ENCODE data around the gene UQCC3. TPM values are rescaled to one million over a fixed set of nuclear protein-coding genes. Genes with fewer than 3 reads are reported as not detected.

Gene UQCC3
- total and polyA plus RNA-seq, 9 of the 15 experiments (the other 6 are each of a cell fraction or from before 2014, with no cell fraction given) = 3.3 to 44.3 (median 8.0) TPM

GRCh38 chr11:62678770-62679696, 7.6 kb downstream of the UQCC3 start, which contains the start of gene UBXN1:
UBXN1 (minus strand) TSS chr11:62679073; CDS start chr11:62678923, 150 bp downstream.
- H3K9me3 ChIP-seq (replicated peaks; ENCODE audit: control insufficient read depth, insufficient read depth, low read depth, low read length) = no peaks in the 10 kb centered on the region
- H3K27ac ChIP-seq (ENCODE audit: extremely low read depth, low read depth, low read length) = peak within 1 kb of the TSS; percentile 80
- H3K9ac ChIP-seq (ENCODE audit: insufficient read depth in 1 of 2, low read depth in 2 of 2, low read length in 2 of 2) = peak within 1 kb of the TSS; percentile 85 to 99
- CTCF ChIA-PET (ENCODE audit: low intra/inter-chr PET ratio) = no interaction called here
- peak within 1 kb of the TSS; percentile 81 for H3K4me3 ChIP-seq
- POLR2A ChIA-PET = interaction anchor here (0.6 to 2.9 kb wide), 9 partner anchors 11 to 162 kb away, joined by 3 to 27 read pairs (median 3); partner anchors contain the start of genes BSCL2, C11orf98, CSKMT and EEF1G
- 7% methylated on average over 55 of the region's 55 CpGs for WGBS (ENCODE audit: insufficient coverage, low coverage, missing lambda C conversion rate)
- peaks cover 25 to 43% of the 10 kb centered on the region in 2 experiments; a peak in 4 of 5 replicates for H3K4me1 ChIP-seq (replicated peaks in 1 of 2; ENCODE audit: control insufficient read depth in 2 of 2, insufficient read depth in 2 of 2, low read length in 2 of 2)
- TSS peak; percentile 54 for BruUV-seq (replicated peaks)
- intact Hi-C loops (cut with micrococcal nuclease) = no loop called here
- peaks cover 37% of the 10 kb centered on the region for H3K36me3 ChIP-seq (ENCODE audit: control insufficient read depth, insufficient read depth, low read length)
- H2AFZ ChIP-seq (ENCODE audit: low read depth, low read length) = peak within 1 kb of the TSS; percentile 99
- H3K4me2 ChIP-seq (ENCODE audit: insufficient read depth, low read length) = peak within 1 kb of the TSS; percentile 83
- H3K79me2 ChIP-seq (ENCODE audit: control insufficient read depth, insufficient read depth, low read length) = peaks cover 39% of the 10 kb centered on the region
- H3K9me1 ChIP-seq (ENCODE audit: control insufficient read depth, insufficient read depth, low read length) = no peaks in the 10 kb centered on the region
- in situ Hi-C loops (cut with MboI) = no loop called here
- H4K20me1 ChIP-seq (replicated peaks; ENCODE audit: control insufficient read depth, insufficient read depth, low read length) = no peaks in the 10 kb centered on the region
- ATAC-seq (peak; percentile 85), DNase-seq (ENCODE audit: extremely low read depth in 1 of 4, low spot score in 3 of 4) (peak; percentile 86 to 94 (median 88)), FAIRE-seq (peak; percentile 82)
- no peaks in the 10 kb centered on the region for H3K27me3 ChIP-seq (ENCODE audit: control insufficient read depth in 2 of 2, insufficient read depth in 2 of 2, low read length in 2 of 2)
- TF ChIP-seq FOXJ2 (tag; IDR thresholded peaks at IDR 0.05) (0 out of 2 replicates have a peak, but pooled peaks have one; percentile 39), EGR1 (conservative IDR thresholded peaks at IDR 0.05) (peak; percentile 96), BCOR (IDR thresholded peaks at IDR 0.05) (0 out of 2 replicates have a peak, but pooled peaks have one; percentile 15), KLF10 (CRISPR knock-in tag; IDR thresholded peaks at IDR 0.05) (no peak), CBFA2T2 (conservative IDR thresholded peaks at IDR 0.05) (peak; percentile 82), SRSF3 (IDR thresholded peaks at IDR 0.05; ENCODE audit: insufficient read depth, low read length) (no peak), POLR2G (IDR thresholded peaks at IDR 0.05; ENCODE audit: low read depth, low read length) (peak; percentile 94), ARID4B (CRISPR knock-in tag; IDR thresholded peaks at IDR 0.05) (0 out of 2 replicates have a peak, but pooled peaks have one; percentile 60), CHD1 (IDR thresholded peaks at IDR 0.05; ENCODE audit: low read length) (peak; percentile 52), ZBTB17 (CRISPR knock-in tag; IDR thresholded peaks at IDR 0.05) (0 out of 2 replicates have a peak, but pooled peaks have one; percentile 56), MXI1 (IDR thresholded peaks at IDR 0.05; ENCODE audit: low read depth, low read length) (0 out of 2 replicates have a peak, but pooled peaks have one; percentile 39), TEAD1 (CRISPR knock-in tag; IDR thresholded peaks at IDR 0.05) (peak; percentile 3 to 61; a peak in 1 of 4 replicates), TFE3 (CRISPR knock-in tag; IDR thresholded peaks at IDR 0.05) (peak; percentile 95)
